ENCODE data around the gene ZNF550. TPM values are rescaled to one million over a fixed set of nuclear protein-coding genes. Genes with fewer than 3 reads are reported as not detected.

The ZNF550 gene
- total RNA-seq = 2.6 and 2.8 TPM in 2 replicates

DNA sequence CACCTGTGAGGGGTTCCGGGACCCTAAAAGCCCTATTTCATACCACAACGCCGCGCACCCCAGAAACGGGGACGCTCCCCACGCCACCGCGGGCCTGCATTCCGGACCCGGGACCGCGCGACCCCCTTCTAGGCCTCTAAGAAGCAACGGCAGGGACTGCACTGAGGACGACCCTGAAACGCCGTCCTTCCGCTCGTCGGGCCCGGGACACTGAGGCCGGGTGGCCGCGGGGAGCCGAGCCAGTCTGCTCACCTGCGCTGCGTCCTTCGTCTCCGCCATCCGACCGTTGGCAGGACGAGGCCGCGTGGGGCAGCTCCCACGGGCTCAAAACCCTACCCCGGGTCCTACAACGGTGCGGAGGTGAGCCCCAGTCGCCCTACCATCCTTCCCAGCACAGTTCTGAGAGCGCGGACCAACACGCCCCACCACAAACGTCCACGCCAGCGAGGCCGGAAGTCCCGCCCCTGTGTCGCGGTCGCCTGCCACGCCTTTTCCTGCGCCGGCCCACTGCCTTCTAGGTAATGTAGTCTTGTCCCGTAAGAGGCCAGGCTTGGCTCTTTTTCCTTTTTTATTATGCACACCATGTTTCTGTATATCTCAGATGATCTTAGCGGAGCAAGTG, at the start of gene ZNF550:
TSS of gene ZNF550 (minus strand) at position 460 of the 622 bp plus-strand sequence. CDS start at position 279, 181 bp downstream.

DNA sequence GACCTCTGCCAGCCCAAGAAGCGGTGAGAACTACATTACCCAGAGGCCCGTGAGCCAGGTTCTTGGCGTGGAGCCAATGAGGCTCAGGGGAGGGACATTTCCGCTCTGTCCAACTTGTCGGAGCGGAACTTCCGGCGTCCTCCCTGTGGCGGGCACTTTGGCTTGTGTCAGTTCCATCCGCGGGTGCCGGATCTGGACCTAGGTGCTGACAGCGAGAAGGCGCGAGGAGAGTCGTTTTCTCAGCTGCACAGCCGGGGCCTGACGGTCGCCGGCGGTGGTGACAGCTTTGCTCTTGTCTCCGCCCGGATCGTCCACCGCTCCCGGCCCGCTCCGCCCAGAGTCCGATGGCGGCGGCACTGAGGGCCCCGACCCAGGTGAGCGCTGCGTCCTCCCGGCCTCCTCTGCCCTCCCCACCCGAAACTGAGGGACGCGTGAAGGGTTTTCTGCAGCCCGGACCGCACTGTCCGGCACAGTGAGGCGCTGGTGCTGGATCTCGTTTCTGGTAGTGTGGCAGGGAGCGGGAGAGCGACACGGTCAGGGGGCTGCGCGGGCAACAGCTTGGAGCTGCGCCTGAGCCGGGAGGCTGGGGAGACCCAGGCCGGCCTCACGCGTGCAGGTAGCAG, 40.2 kb upstream of the ZNF550 start, which contains the start of gene ZNF530:
TSS of gene ZNF530 (plus strand) at position 125 of the 623 bp plus-strand sequence. CDS start 4,461 bp downstream, outside the sequence.

DNA sequence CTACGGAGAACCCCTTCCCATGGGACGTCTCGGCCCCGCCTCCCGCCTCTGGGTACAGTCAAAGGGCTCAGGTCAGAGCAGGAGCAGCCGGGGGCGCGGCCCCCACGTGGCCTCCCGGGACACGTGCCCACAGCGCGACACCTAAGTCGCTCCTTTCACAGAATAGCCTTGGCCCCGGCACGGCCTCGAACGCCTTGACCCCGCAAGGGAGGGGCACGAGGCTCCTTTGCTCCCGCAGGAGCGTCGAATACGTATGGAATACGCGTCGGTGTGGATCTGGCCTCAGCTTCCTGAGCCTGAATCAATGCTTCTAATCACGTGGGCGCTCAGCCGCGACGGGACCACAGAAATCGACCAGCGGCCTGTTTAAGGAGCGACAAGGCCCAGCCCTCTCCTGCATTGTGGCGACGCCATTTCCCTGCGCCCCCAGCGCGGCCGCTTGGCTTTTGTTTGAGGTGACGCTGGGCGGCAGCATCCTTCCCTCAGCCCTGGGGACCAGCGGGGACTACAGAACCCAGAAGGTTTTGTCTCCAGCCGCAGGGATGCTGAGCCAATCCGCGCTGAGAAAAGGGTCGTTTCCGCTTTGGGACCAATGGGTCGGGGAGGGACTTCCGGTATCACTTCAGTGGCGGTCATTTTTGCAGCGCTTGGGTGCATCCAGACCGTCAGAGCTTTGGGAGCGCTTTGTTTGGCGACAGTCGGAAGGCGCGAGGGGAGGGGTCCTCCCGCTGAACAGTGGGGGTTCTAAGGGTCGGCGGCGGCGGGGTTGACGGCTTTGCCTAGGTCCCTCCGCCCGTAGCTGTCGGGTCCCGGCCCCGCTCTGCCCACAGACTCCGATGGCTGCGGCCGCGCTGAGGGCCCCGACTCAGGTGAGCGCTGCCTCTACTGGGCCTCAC, 24.1 kb upstream of the ZNF550 start, which contains the start of gene ZIK1:
TSS of gene ZIK1 (plus strand) at position 625 of the 896 bp plus-strand sequence. CDS start at position 837, 212 bp downstream.

DNA sequence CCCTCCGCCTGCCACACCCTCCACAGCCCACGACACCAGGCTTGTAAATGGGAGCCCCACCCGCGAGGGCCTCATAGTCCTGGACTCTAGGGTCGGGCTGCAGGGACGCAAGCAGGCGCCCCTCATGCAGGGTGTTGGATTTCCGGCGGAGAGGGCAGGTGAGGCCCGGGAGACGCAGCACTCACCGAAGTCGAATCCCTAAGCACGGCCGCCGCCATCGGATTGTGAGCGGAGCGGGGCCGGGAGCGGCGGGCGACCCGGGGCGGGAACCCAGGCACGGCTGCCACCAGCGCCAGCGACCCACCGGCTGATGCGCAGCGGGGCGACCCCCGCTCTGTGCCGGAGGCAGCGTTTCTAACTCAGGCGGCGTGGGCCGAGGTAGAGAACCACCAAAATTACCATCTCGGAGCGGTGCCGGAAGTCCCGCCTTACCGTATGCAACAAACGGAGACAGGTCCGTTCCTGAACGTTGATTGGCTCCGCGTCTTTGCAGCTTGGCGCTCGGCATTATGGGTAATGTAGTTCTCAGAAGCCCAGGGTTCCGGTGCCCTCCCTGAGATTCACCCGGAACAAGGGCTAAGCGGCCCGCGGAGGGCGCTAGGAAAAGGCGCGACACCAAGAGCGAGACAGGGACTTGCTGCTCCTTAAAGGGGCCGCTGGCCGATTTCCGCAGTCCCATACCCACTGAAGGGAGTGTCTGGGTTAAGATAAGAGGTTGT, 19.0 kb upstream of the ZNF550 start, which contains the start of gene ZNF416:
TSS of gene ZNF416 (minus strand) at position 425 of the 719 bp plus-strand sequence. CDS start at position 218, 207 bp downstream.

DNA sequence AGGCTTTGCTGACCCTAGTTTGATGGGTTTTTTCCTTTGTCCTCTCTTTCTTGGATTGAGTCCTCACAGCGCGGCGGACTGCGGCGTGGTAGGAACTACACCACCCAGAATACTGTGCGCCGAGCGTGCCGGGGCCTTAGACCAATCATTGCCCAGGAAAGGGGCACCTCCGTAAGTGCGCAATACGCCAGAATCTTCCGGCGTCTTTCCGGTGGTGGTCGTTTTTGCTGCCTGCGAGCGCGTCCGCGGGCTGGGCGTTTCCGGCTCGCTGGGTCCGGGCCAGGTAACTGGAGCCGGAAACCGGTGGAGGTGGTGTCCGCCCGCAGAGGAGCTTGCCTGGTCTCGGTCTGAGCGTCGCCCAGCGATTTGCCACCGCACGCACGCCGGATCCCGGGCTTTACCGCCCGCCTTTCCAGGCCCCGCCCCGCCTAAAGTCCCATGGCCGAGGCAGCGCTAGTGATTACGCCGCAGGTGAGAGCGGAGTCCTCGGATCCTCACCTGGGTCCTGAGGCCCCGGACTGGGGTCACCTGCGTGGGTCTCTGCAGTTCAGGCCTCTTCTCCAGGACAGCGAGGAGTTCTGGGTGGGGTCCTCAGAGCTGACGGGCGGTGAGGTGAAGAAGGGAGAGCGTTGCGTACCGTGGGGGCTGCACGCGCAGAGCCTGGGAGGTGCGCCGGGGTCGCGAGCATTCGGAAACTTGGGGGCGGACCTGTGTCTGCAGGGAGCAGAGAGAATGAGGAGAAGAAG, 32.4 kb downstream of the ZNF550 start, which contains the start of gene ZNF549:
TSS of gene ZNF549 (plus strand) at position 221 of the 746 bp plus-strand sequence. CDS start at position 439, 218 bp downstream.

DNA sequence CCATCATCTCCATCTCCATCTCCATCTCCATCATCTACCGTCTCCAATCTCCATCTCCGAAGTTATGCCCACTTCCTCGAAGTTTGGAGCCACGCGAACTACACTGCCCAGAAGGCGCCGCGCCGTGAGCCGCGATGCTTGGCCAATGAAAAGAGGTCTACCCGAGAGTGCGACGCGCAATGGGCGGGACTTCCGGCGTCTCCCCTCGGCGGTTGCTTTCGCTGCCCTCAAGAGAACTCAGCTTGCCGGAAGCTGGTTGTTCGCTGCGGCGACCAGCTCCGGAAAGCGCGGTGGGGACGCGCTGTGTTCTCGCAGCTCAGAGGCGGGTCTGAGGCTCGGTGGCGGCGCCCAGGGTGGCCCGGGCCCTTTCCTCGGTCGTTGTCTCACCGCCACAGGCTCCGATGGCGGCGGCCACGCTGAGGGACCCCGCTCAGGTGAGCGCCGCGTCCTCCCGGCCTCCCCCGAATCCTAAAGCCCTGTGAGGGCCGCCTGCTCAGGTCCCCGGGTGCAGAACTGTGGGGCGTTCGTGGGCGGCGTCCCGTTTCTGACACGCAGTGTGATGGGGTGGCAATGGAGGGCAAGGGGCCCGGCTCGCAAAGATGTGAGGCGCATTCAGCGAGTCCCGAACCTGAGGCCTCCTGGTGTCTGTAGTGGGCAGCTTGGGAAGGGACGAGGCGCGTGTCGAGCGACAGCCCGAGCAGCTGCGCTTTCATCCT, 59.8 kb downstream of the ZNF550 start, which contains the start of gene ZNF773:
TSS of gene ZNF773 (plus strand) at position 259 of the 716 bp plus-strand sequence. CDS start at position 402, 143 bp downstream.

DNA sequence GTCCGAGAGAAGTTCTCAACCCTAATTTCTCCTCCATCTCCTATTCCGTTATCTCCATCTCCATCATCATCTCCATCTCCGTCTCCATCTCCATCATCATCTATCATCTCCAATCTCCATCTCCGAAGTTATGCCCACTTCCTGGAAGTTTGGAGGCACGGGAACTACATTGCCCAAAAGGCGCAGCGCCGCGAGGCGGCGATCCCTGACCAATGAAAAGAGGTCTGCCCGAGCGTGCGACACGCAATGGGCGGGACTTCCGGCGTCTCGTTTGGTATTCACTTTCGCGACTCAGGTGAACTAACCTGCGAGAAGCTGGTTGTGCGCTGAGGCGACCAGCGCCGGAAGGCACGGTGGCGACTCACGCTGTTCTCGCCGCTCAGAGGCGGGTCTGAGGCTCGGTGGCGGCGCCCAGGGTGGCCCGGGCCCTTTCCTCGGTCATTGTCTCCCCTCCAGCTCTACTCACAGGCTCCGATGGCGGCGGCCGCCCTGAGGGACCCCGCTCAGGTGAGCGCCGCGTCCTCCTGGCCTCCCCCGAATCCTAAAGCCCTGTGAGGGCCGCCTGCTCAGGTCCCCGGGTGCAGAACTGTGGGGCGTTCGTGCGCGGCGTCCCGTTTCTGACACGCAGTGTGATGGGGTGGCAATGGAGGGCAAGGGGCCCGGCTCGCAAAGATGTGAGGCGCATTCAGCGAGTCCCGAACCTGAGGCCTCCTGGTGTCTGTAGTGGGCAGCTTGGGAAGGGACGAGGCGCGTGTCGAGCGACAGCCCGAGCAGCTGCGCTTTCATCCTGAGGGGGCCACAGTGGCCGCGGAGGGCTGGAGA, 72.0 kb downstream of the ZNF550 start, which contains the start of gene ZNF419:
TSS of gene ZNF419 (plus strand) at position 274 of the 822 bp plus-strand sequence. CDS start at position 475, 201 bp downstream.

Other genes with a start within 250 kb of the ZNF550 start
- gene ZNF543, start 239.4 kb downstream of the ZNF550 start, total RNA-seq = 3.7 and 4.6 TPM in 2 replicates
- 5.4 and 6.5 TPM in 2 replicates for gene ZNF304, start 208.6 kb downstream of the ZNF550 start, total RNA-seq
- gene TRAPPC2B, start 196.3 kb downstream of the ZNF550 start, total RNA-seq = 25.3 and 28.2 TPM in 2 replicates
- gene ZNF547, start 196.3 kb downstream of the ZNF550 start, total RNA-seq = 2.1 and 3.8 TPM in 2 replicates
- 14.4 and 28.1 TPM in 2 replicates for gene ZNF548, start 170.0 kb downstream of the ZNF550 start, total RNA-seq
- gene ZNF17, start 148.7 kb downstream of the ZNF550 start, total RNA-seq = 1.9 and 4.3 TPM in 2 replicates
- gene ZNF749, start 124.5 kb downstream of the ZNF550 start, total RNA-seq = 6.3 and 6.5 TPM in 2 replicates
- gene VN1R1, start 102.7 kb downstream of the ZNF550 start, total RNA-seq = 0.17 and 0.23 TPM in 2 replicates
- 9.7 and 11.4 TPM in 2 replicates for gene ZNF772, start 82.3 kb downstream of the ZNF550 start, total RNA-seq
- gene ZNF419, start 72.1 kb downstream of the ZNF550 start, total RNA-seq = 7.6 and 9.6 TPM in 2 replicates
- 7.7 and 10.4 TPM in 2 replicates for gene ZNF773, start 59.9 kb downstream of the ZNF550 start, total RNA-seq
- gene ZNF549, start 32.5 kb downstream of the ZNF550 start, total RNA-seq = 3.8 and 3.9 TPM in 2 replicates
- gene ZNF416, start 19.0 kb upstream of the ZNF550 start, total RNA-seq = 5.5 and 6.6 TPM in 2 replicates
- 7.2 and 8.1 TPM in 2 replicates for gene ZIK1, start 24.3 kb upstream of the ZNF550 start, total RNA-seq
- gene ZNF530, start 40.0 kb upstream of the ZNF550 start, total RNA-seq = 4.0 and 4.2 TPM in 2 replicates
- 18.7 and 20.1 TPM in 2 replicates for gene ZNF134, start 54.4 kb upstream of the ZNF550 start, total RNA-seq
- gene ZNF211, start 73.3 kb upstream of the ZNF550 start, total RNA-seq = 6.0 and 7.7 TPM in 2 replicates
- not detected in 2 replicates for gene ZSCAN4, start 109.1 kb upstream of the ZNF550 start, total RNA-seq
- gene ZNF551, start 122.1 kb upstream of the ZNF550 start, total RNA-seq = 5.8 and 14.0 TPM in 2 replicates
- gene ZNF154, start 149.3 kb upstream of the ZNF550 start, total RNA-seq = 2.3 and 4.3 TPM in 2 replicates
- gene ZNF671, start 167.8 kb upstream of the ZNF550 start, total RNA-seq = 6.2 and 7.0 TPM in 2 replicates
- gene ZNF776, start 187.0 kb upstream of the ZNF550 start, total RNA-seq = 4.7 and 9.1 TPM in 2 replicates
- gene ZNF586, start 209.8 kb upstream of the ZNF550 start, total RNA-seq = 4.7 and 12.6 TPM in 2 replicates

Data from pericardium fibroblast (primary cell).